Measurements from ENCODE around the gene CHCHD3. TPM values are rescaled to one million over a fixed set of nuclear protein-coding genes. Genes with fewer than 3 reads are reported as not detected.

The CHCHD3 gene
- total RNA-seq = 55.5 TPM

GRCh38 chr7:133081599-133082389 lies at the start of gene CHCHD3:
CHCHD3 (minus strand) TSS chr7:133082090; CDS start chr7:133081937, 153 bp downstream.

Small RNA genes lying within 50 kb of the gene (small RNA-seq; reads per million reads assigned to genes)
- gene RF00218 (ENCODE audit: low replicate concordance) (0.19 reads per million), gene RNU6-92P (ENCODE audit: low replicate concordance) (not detected)

Other genes starting within 250 kb of the CHCHD3 start
- gene EXOC4, start 171.0 kb upstream of the CHCHD3 start, total RNA-seq = 130 TPM